ENCODE measurements around the gene KCNQ2.

The KCNQ2 gene

GRCh38 chr20:63491635-63492230 lies 19.3 kb upstream of the KCNQ2 start:
- Histone ChIP-seq H3K4me3 (ENCODE audit: low read length) (no peak overlapping the region), H3K4me1 (ENCODE audit: control insufficient read depth, insufficient read depth, low read length) (no peaks in the 10 kb centered on the region), H3K9ac (ENCODE audit: low read length) (no peak overlapping the region), H3K27me3 (ENCODE audit: control insufficient read depth, insufficient read depth, low read length) (peaks cover 8% of the 10 kb centered on the region), H3K36me3 (ENCODE audit: control insufficient read depth, insufficient read depth, low read length) (no peaks in the 10 kb centered on the region), H3K27ac (ENCODE audit: low read depth, low read length) (no peak overlapping the region)

GRCh38 chr20:63491078-63491477 lies 18.6 kb upstream of the KCNQ2 start:
- Histone ChIP-seq H3K36me3 (ENCODE audit: control insufficient read depth, insufficient read depth, low read length) (no peaks in the 10 kb centered on the region), H3K27me3 (ENCODE audit: control insufficient read depth, insufficient read depth, low read length) (peaks cover 7% of the 10 kb centered on the region), H3K9ac (ENCODE audit: low read length) (no peak overlapping the region), H3K4me1 (ENCODE audit: control insufficient read depth, insufficient read depth, low read length) (no peaks in the 10 kb centered on the region), H3K27ac (ENCODE audit: low read depth, low read length) (no peak overlapping the region), H3K4me3 (ENCODE audit: low read length) (no peak overlapping the region)

- H3K4me1 ChIP-seq (ENCODE audit: control insufficient read depth, insufficient read depth, low read length) = no peaks in the 10 kb centered on the region
- no peaks in the 10 kb centered on the region for H3K36me3 ChIP-seq (ENCODE audit: control insufficient read depth, insufficient read depth, low read length)
Observed at GRCh38 chr20:63490416-63490815, 18.0 kb upstream of the KCNQ2 start.

GRCh38 chr20:63488315-63489251 lies 16.1 kb upstream of the KCNQ2 start:
- no peaks in the 10 kb centered on the region for H3K36me3 ChIP-seq (ENCODE audit: control insufficient read depth, insufficient read depth, low read length)
- H3K27ac ChIP-seq (ENCODE audit: low read depth, low read length) = no peak overlapping the region
- peaks cover 7% of the 10 kb centered on the region for H3K27me3 ChIP-seq (ENCODE audit: control insufficient read depth, insufficient read depth, low read length)
- H3K4me3 ChIP-seq (ENCODE audit: low read length) = no peak overlapping the region
- no peak overlapping the region for H3K9ac ChIP-seq (ENCODE audit: low read length)
- no peaks in the 10 kb centered on the region for H3K4me1 ChIP-seq (ENCODE audit: control insufficient read depth, insufficient read depth, low read length)

More at GRCh38 chr20:63490416-63490815, 18.0 kb upstream of the KCNQ2 start:
- Histone ChIP-seq H3K9ac (ENCODE audit: low read length) (no peak overlapping the region), H3K27me3 (ENCODE audit: control insufficient read depth, insufficient read depth, low read length) (peaks cover 7% of the 10 kb centered on the region), H3K4me3 (ENCODE audit: low read length) (no peak overlapping the region), H3K27ac (ENCODE audit: low read depth, low read length) (no peak overlapping the region)

GRCh38 chr20:63487781-63488241 lies 15.4 kb upstream of the KCNQ2 start:
- H3K36me3 ChIP-seq (ENCODE audit: control insufficient read depth, insufficient read depth, low read length) = no peaks in the 10 kb centered on the region
- peaks cover 7% of the 10 kb centered on the region for H3K27me3 ChIP-seq (ENCODE audit: control insufficient read depth, insufficient read depth, low read length)
- no peak overlapping the region for H3K27ac ChIP-seq (ENCODE audit: low read depth, low read length)
- H3K4me3 ChIP-seq (ENCODE audit: low read length) = no peak overlapping the region
- no peaks in the 10 kb centered on the region for H3K4me1 ChIP-seq (ENCODE audit: control insufficient read depth, insufficient read depth, low read length)
- H3K9ac ChIP-seq (ENCODE audit: low read length) = no peak overlapping the region

GRCh38 chr20:63487116-63487764 lies 14.8 kb upstream of the KCNQ2 start:
- Histone ChIP-seq H3K4me3 (ENCODE audit: low read length) (no peak overlapping the region), H3K36me3 (ENCODE audit: control insufficient read depth, insufficient read depth, low read length) (no peaks in the 10 kb centered on the region), H3K4me1 (ENCODE audit: control insufficient read depth, insufficient read depth, low read length) (no peaks in the 10 kb centered on the region), H3K9ac (ENCODE audit: low read length) (no peak overlapping the region), H3K27me3 (ENCODE audit: control insufficient read depth, insufficient read depth, low read length) (peaks cover 7% of the 10 kb centered on the region), H3K27ac (ENCODE audit: low read depth, low read length) (no peak overlapping the region)

- H3K4me3 ChIP-seq (ENCODE audit: low read length) = no peak overlapping the region
- H3K4me1 ChIP-seq (ENCODE audit: control insufficient read depth, insufficient read depth, low read length) = no peaks in the 10 kb centered on the region
- H3K9ac ChIP-seq (ENCODE audit: low read length) = no peak overlapping the region
- peaks cover 10% of the 10 kb centered on the region for H3K27me3 ChIP-seq (ENCODE audit: control insufficient read depth, insufficient read depth, low read length)
- no peak overlapping the region for H3K27ac ChIP-seq (ENCODE audit: low read depth, low read length)
- H3K36me3 ChIP-seq (ENCODE audit: control insufficient read depth, insufficient read depth, low read length) = no peaks in the 10 kb centered on the region
Observed at GRCh38 chr20:63486300-63486855, 13.9 kb upstream of the KCNQ2 start.

GRCh38 chr20:63484651-63485403 lies 12.4 kb upstream of the KCNQ2 start:
- Histone ChIP-seq H3K27me3 (ENCODE audit: control insufficient read depth, insufficient read depth, low read length) (peaks cover 10% of the 10 kb centered on the region), H3K4me1 (ENCODE audit: control insufficient read depth, insufficient read depth, low read length) (no peaks in the 10 kb centered on the region), H3K4me3 (ENCODE audit: low read length) (no peak overlapping the region), H3K9ac (ENCODE audit: low read length) (no peak overlapping the region), H3K36me3 (ENCODE audit: control insufficient read depth, insufficient read depth, low read length) (no peaks in the 10 kb centered on the region), H3K27ac (ENCODE audit: low read depth, low read length) (no peak overlapping the region)

- H3K27me3 ChIP-seq (ENCODE audit: control insufficient read depth, insufficient read depth, low read length) = peaks cover 10% of the 10 kb centered on the region
- H3K4me1 ChIP-seq (ENCODE audit: control insufficient read depth, insufficient read depth, low read length) = no peaks in the 10 kb centered on the region
- no peak overlapping the region for H3K27ac ChIP-seq (ENCODE audit: low read depth, low read length)
- no peaks in the 10 kb centered on the region for H3K36me3 ChIP-seq (ENCODE audit: control insufficient read depth, insufficient read depth, low read length)
- no peak overlapping the region for H3K4me3 ChIP-seq (ENCODE audit: low read length)
- no peak overlapping the region for H3K9ac ChIP-seq (ENCODE audit: low read length)
Observed at GRCh38 chr20:63484236-63484635, 11.8 kb upstream of the KCNQ2 start.

- no peak overlapping the region for H3K9ac ChIP-seq (ENCODE audit: low read length)
- no peak overlapping the region for H3K27ac ChIP-seq (ENCODE audit: low read depth, low read length)
- no peaks in the 10 kb centered on the region for H3K4me1 ChIP-seq (ENCODE audit: control insufficient read depth, insufficient read depth, low read length)
- H3K27me3 ChIP-seq (ENCODE audit: control insufficient read depth, insufficient read depth, low read length) = peaks cover 13% of the 10 kb centered on the region
- no peaks in the 10 kb centered on the region for H3K36me3 ChIP-seq (ENCODE audit: control insufficient read depth, insufficient read depth, low read length)
- H3K4me3 ChIP-seq (ENCODE audit: low read length) = no peak overlapping the region
Observed at GRCh38 chr20:63483834-63484233, 11.4 kb upstream of the KCNQ2 start.

GRCh38 chr20:63482021-63482587 lies 9.6 kb upstream of the KCNQ2 start:
- H3K4me3 ChIP-seq (ENCODE audit: low read length) = no peak overlapping the region
- H3K4me1 ChIP-seq (ENCODE audit: control insufficient read depth, insufficient read depth, low read length) = no peaks in the 10 kb centered on the region
- no peak overlapping the region for H3K9ac ChIP-seq (ENCODE audit: low read length)
- H3K27ac ChIP-seq (ENCODE audit: low read depth, low read length) = no peak overlapping the region
- peaks cover 15% of the 10 kb centered on the region for H3K27me3 ChIP-seq (ENCODE audit: control insufficient read depth, insufficient read depth, low read length)
- H3K36me3 ChIP-seq (ENCODE audit: control insufficient read depth, insufficient read depth, low read length) = no peaks in the 10 kb centered on the region
